Measurements from ENCODE around the gene QTRT2. TPM values are rescaled to one million over a fixed set of nuclear protein-coding genes. Genes with fewer than 3 reads are reported as not detected.

Gene QTRT2
- total RNA-seq, 1 experiment from 2014 or later, result 62.4 TPM

DNA sequence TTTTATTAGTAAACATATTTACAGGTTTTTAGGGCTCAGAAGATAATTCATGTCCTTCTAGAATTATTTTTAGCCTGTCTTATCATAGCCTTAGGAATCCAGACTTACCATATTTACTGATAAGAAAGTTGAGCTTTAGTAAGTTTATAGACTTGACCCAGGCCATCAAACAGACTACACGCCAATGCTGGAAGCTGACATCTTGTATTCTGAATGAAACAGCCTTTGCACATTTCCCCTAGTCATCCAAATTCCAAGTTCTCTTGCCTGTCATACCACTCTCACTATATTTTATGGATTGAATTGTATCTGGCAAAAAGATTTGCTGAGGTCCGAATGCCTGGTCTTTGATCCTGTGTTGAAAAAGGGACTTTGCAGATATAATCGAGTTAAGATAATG is 63.7 kb downstream of the QTRT2 start:
- TF ChIP-seq EZH2 (IDR thresholded peaks at IDR 0.05; ENCODE audit: borderline replicate concordance, low read depth, low read length, poor library complexity, severe bottlenecking) (no peak), CTCF (conservative IDR thresholded peaks at IDR 0.05; ENCODE audit: low read depth, low read length) (no peak)
- no peaks in the 10 kb centered on the region for H3K36me3 ChIP-seq (ENCODE audit: insufficient read depth, low read length, poor library complexity, severe bottlenecking)
- no peaks in the 10 kb centered on the region for H3K4me1 ChIP-seq (ENCODE audit: insufficient read depth, low read length, poor library complexity, severe bottlenecking)
- no TSS peak for BruUV-seq (replicated peaks)
- no peak overlapping the region for H3K27ac ChIP-seq (ENCODE audit: low read depth, low read length, poor library complexity, severe bottlenecking)
- H3K27me3 ChIP-seq (replicated peaks; ENCODE audit: insufficient read depth, low read depth, low read length, poor library complexity), result no peaks in the 10 kb centered on the region
- H3K9me3 ChIP-seq (ENCODE audit: low read depth, low read length, poor library complexity, severe bottlenecking), result no peaks in the 10 kb centered on the region
- H3K4me3 ChIP-seq (ENCODE audit: low read depth, low read length, poor library complexity, severe bottlenecking), result no peak overlapping the region
- DNase-seq (ENCODE audit: low spot score), result no peak
- intact Hi-C loops (cut with micrococcal nuclease; ENCODE audit: unreplicated experiment), result no loop called here
- ChIA-PET POLR2A (ENCODE audit: low non-redundant PET) (no interaction called here), CTCF (interaction anchor here (0.5 kb wide), 1 partner anchor 1034 kb away, joined by 4 read pairs; no protein-coding TSS in a partner anchor)

DNA sequence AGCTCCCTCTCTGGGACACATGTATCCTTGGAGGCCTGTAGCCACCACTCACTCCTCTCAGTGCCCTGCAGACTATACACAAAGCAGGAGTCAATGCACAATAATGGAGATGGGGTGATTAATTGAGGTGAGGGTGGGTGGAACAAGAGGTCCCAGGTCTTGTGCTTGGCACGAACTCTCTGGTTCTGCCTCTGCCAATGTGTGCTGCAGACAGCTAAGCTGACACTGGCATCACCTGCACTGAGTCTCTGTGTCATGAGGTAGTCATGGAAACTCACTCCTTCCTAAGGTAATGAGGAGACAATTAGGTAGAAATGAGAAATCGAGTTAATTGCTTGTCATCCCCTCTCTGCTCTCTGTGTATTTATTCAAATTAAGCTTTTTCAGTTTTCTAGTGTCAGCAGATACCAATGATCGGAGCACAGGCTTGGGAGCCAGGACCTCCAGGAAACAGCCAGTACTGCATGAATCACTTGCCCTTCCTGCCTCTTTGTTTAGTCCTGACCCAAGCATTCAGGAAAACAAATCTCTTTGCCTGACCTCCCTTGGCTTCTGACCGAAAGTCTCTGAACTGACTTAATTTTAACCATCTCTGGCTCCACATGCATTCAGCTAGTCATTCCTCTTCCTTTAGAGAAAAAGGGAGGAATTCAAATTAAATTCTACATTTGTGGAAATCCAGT is 65.6 kb downstream of the QTRT2 start:
- H3K4me3 ChIP-seq (ENCODE audit: low read depth, low read length, poor library complexity, severe bottlenecking), result no peak overlapping the region
- ChIA-PET CTCF (no interaction called here), POLR2A (ENCODE audit: low non-redundant PET) (no interaction called here)
- H3K36me3 ChIP-seq (ENCODE audit: insufficient read depth, low read length, poor library complexity, severe bottlenecking), result no peaks in the 10 kb centered on the region
- intact Hi-C loops (cut with micrococcal nuclease; ENCODE audit: unreplicated experiment), result no loop called here
- no peak overlapping the region for H3K27ac ChIP-seq (ENCODE audit: low read depth, low read length, poor library complexity, severe bottlenecking)
- no peaks in the 10 kb centered on the region for H3K9me3 ChIP-seq (ENCODE audit: low read depth, low read length, poor library complexity, severe bottlenecking)
- no peaks in the 10 kb centered on the region for H3K4me1 ChIP-seq (ENCODE audit: insufficient read depth, low read length, poor library complexity, severe bottlenecking)
- DNase-seq (ENCODE audit: low spot score), result no peak
- no TSS peak for BruUV-seq (replicated peaks)
- no peaks in the 10 kb centered on the region for H3K27me3 ChIP-seq (replicated peaks; ENCODE audit: insufficient read depth, low read depth, low read length, poor library complexity)
- TF ChIP-seq CTCF (conservative IDR thresholded peaks at IDR 0.05; ENCODE audit: low read depth, low read length), result no peak
- no peak for TF ChIP-seq EZH2 (IDR thresholded peaks at IDR 0.05; ENCODE audit: borderline replicate concordance, low read depth, low read length, poor library complexity, severe bottlenecking)

DNA sequence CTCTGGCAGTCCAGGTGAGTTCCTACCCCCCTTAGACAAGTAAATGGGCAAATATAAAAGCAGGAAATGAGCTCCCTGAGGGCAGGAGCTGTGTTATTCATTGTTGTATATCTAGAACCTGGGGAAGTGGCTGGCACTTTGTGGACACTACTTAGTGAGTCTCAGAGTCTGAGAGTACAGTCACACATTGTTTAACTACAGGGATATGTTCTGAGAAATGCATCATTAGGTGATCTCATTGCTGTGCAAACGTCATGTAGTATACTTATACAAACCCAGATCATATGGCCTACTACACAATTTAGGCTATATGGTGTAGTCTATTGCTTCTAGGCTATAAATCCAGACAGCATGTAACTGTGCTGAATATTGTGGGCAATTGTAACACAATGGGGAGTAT is 69.9 kb downstream of the QTRT2 start:
- no peak for DNase-seq (ENCODE audit: low spot score)
- POLR2A ChIA-PET (ENCODE audit: low non-redundant PET), result no interaction called here
- no peaks in the 10 kb centered on the region for H3K27me3 ChIP-seq (replicated peaks; ENCODE audit: insufficient read depth, low read depth, low read length, poor library complexity)
- no peaks in the 10 kb centered on the region for H3K36me3 ChIP-seq (ENCODE audit: insufficient read depth, low read length, poor library complexity, severe bottlenecking)
- no peaks in the 10 kb centered on the region for H3K9me3 ChIP-seq (ENCODE audit: low read depth, low read length, poor library complexity, severe bottlenecking)
- TF ChIP-seq EZH2 (IDR thresholded peaks at IDR 0.05; ENCODE audit: borderline replicate concordance, low read depth, low read length, poor library complexity, severe bottlenecking), result no peak
- no peak for TF ChIP-seq CTCF (conservative IDR thresholded peaks at IDR 0.05; ENCODE audit: low read depth, low read length)
- intact Hi-C loops (cut with micrococcal nuclease; ENCODE audit: unreplicated experiment), result no loop called here
- H3K27ac ChIP-seq (ENCODE audit: low read depth, low read length, poor library complexity, severe bottlenecking), result no peak overlapping the region
- no TSS peak for BruUV-seq (replicated peaks)
- CTCF ChIA-PET, result no interaction called here
- H3K4me1 ChIP-seq (ENCODE audit: insufficient read depth, low read length, poor library complexity, severe bottlenecking), result no peaks in the 10 kb centered on the region
- H3K4me3 ChIP-seq (ENCODE audit: low read depth, low read length, poor library complexity, severe bottlenecking), result no peak overlapping the region
